Endothelial cell of umbilical vein (primary cell): Measurements from ENCODE around the gene CYP27A1. TPM values are rescaled to one million over a fixed set of nuclear protein-coding genes. Genes with fewer than 3 reads are reported as not detected.

Experiments used
- BruUV-seq: library from RNA; stranded (reverse); fragments of 400-500 nt; replicated peaks from 2 replicates; lab custom pipeline; 2021; lab: Mats Ljungman, UMichigan
- CTCF ChIA-PET: fragments of 300-600, 350-600 bp; sonication (Branson Sonifier 250); formaldehyde crosslinking; loops from one replicate; lab custom pipeline; 2021; ENCODE audit warnings: antibody characterized with exemption, inconsistent platforms; lab: Charles Lee
- POLR2A ChIA-PET: fragments of 300-600, 350-600 bp; sonication (Branson Sonifier 250); formaldehyde crosslinking; loops from one replicate; lab custom pipeline; 2021; ENCODE audit warnings: antibody characterized with exemption, inconsistent platforms; lab: Charles Lee
- DNase-seq: peaks from one replicate; pipeline ENCODE4 v3.0.0-alpha.2; 2011; ENCODE audit warnings: low read depth, low spot score
- FAIRE-seq: peaks from 2 replicates; lab custom pipeline; 2011; peaks lifted over from hg19 to GRCh38; lab: Jason Lieb, UNC
- H2AFZ ChIP-seq: 2 replicates; pipeline ENCODE4 v1.6.0; 2012; ENCODE audit warnings: low read depth, low read length, control low read depth, inconsistent platforms
- H3K27ac ChIP-seq: 2 replicates; pipeline ENCODE4 v1.5.1; 2011; ENCODE audit warnings: low read depth, mild to moderate bottlenecking, control low read depth, low read length, moderate library complexity; ENCODE audit not compliant: insufficient read depth
- H3K27me3 ChIP-seq, 2 experiments: 2 replicates each; pipeline versions ENCODE4 v1.6.0 to v1.6.1; 2011; ENCODE audit warnings: low read length in 2 of 2, mixed read lengths in 1 of 2; ENCODE audit not compliant: control insufficient read depth in 2 of 2, insufficient read depth in 2 of 2
- H3K36me3 ChIP-seq, 2 experiments: 2 replicates in 1 of 2; 3 replicates in 1 of 2; pipeline ENCODE4 v1.5.1; 2011; ENCODE audit warnings: low read length in 2 of 2, mild to moderate bottlenecking in 1 of 2, moderate library complexity in 1 of 2; ENCODE audit not compliant: control insufficient read depth in 2 of 2, insufficient read depth in 2 of 2; ENCODE audit errors: extremely low read depth in 1 of 2
- H3K4me1 ChIP-seq: 3 replicates; pipeline ENCODE4 v1.5.1; 2011; ENCODE audit warnings: mild to moderate bottlenecking, low read length; ENCODE audit not compliant: control insufficient read depth, insufficient read depth; ENCODE audit errors: extremely low read depth
- H3K4me2 ChIP-seq: 2 replicates; pipeline ENCODE4 v1.6.1; 2011; ENCODE audit warnings: low read length, control low read depth, mixed read lengths; ENCODE audit not compliant: insufficient read depth
- H3K4me3 ChIP-seq, 3 experiments: fragments of 200-600 bp in 1 of 3; sonication (generic), shearing (Covaris generic) in 1 of 3; replicated peaks in 1 of 3; 2 replicates each; pipeline ENCODE4 v1.5.1; 2011 to 2016; ENCODE audit warnings: control low read depth in 3 of 3, low read length in 3 of 3, mild to moderate bottlenecking in 2 of 3, inconsistent platforms in 1 of 3, low read depth in 1 of 3, moderate library complexity in 1 of 3; ENCODE audit not compliant: insufficient read depth in 1 of 3
- H3K79me2 ChIP-seq: 2 replicates; pipeline ENCODE4 v1.6.0; 2012; ENCODE audit warnings: low read length, inconsistent platforms; ENCODE audit not compliant: control insufficient read depth, insufficient read depth
- H3K9ac ChIP-seq: replicated peaks from 2 replicates; pipeline ENCODE3; 2011; ENCODE audit warnings: low read length, control low read depth; ENCODE audit not compliant: insufficient read depth; ENCODE audit errors: extremely low read depth
- H3K9me1 ChIP-seq: replicated peaks from 3 replicates; pipeline ENCODE4 v1.6.0; 2011; ENCODE audit warnings: mild to moderate bottlenecking, low read length; ENCODE audit not compliant: control insufficient read depth, insufficient read depth; ENCODE audit errors: extremely low read depth
- H3K9me3 ChIP-seq: replicated peaks from 2 replicates; pipeline ENCODE4 v1.5.1; 2012; ENCODE audit warnings: low read length, inconsistent platforms; ENCODE audit not compliant: control insufficient read depth, insufficient read depth
- H4K20me1 ChIP-seq: replicated peaks from 2 replicates; pipeline ENCODE3; 2011; ENCODE audit warnings: mild to moderate bottlenecking, low read length; ENCODE audit not compliant: control insufficient read depth, insufficient read depth; ENCODE audit errors: extremely low read depth
- CTCF ChIP-seq, 2 donors: IDR thresholded peaks; 1 replicate in 1 of 2; 2 replicates in 1 of 2; pipeline ENCODE4 v1.5.1; 2011; ENCODE audit warnings: low read length in 2 of 2, mild to moderate bottlenecking in 2 of 2, moderate library complexity in 2 of 2, control low read depth in 1 of 2, inconsistent platforms in 1 of 2, low read depth in 1 of 2; ENCODE audit not compliant: insufficient read depth in 1 of 2; ENCODE audit errors: extremely low read depth in 1 of 2
- EZH2 ChIP-seq: IDR thresholded peaks from 2 replicates; pipeline ENCODE4 v1.6.1; 2012; ENCODE audit warnings: borderline replicate concordance, low read depth, mild to moderate bottlenecking, moderate library complexity, low read length, inconsistent platforms; ENCODE audit not compliant: severe bottlenecking
- FOS ChIP-seq: IDR thresholded peaks from 2 replicates; pipeline ENCODE4 v1.6.1; 2011; ENCODE audit warnings: mild to moderate bottlenecking, low read length, moderate library complexity, borderline replicate concordance; ENCODE audit not compliant: insufficient read depth
- GATA2 ChIP-seq: IDR thresholded peaks from 2 replicates; pipeline ENCODE4 v1.7.0; 2011; ENCODE audit warnings: low read depth, mild to moderate bottlenecking, moderate library complexity, mixed read lengths, low read length; ENCODE audit not compliant: insufficient read length, insufficient read depth
- JUN ChIP-seq: IDR thresholded peaks from 2 replicates; pipeline ENCODE4 v1.6.1; 2011; ENCODE audit warnings: borderline replicate concordance, low read depth; ENCODE audit not compliant: insufficient read length, insufficient read depth
- MYC ChIP-seq: IDR thresholded peaks from one replicate; pipeline ENCODE4 v1.6.1; 2011; ENCODE audit warnings: mild to moderate bottlenecking, low read depth, low read length
- POLR2A ChIP-seq: IDR thresholded peaks from 2 replicates; pipeline ENCODE4 v1.6.1; 2012; ENCODE audit warnings: low read depth, mild to moderate bottlenecking, control low read depth, low read length
- POLR2AphosphoS5 ChIP-seq: IDR thresholded peaks from 2 replicates; pipeline ENCODE4 v1.6.1; 2012; ENCODE audit warnings: low read depth, mild to moderate bottlenecking, control low read depth, low read length, moderate library complexity; ENCODE audit not compliant: insufficient read depth
- dilution Hi-C: fragments of 300-500 bp; cut with MboI; formaldehyde crosslinking; loops from one replicate; pipeline ENCODE4 v1.15.0; 2019; ENCODE audit warnings: low sequenced_read_pairs; ENCODE audit not compliant: extremely low pct_ligation_motif_present
- intact Hi-C: fragments of 100-400 bp; cut with micrococcal nuclease; formaldehyde crosslinking; loops from one replicate; pipeline ENCODE4 v1.10.0; 2022
- polyA plus RNA-seq, 4 experiments: library from polyadenylated mRNA; depleted of rRNA in 3 of 4; stranded (reverse) in 3 of 4; unstranded in 1 of 4; fragments of >200 nt; gene quantifications; 2 replicates each; pipeline versions ENCODE4 v1.2.1 to v1.2.3, GENCODE V29; 2011 to 2012; ENCODE audit warnings: missing spikeins in 1 of 4
- total RNA-seq: library from RNA; stranded (reverse); gene quantifications from 2 replicates; pipeline ENCODE4 v1.2.3, GENCODE V29; 2021
- TF ChIP-seq, protein P1 (sequence below): IDR thresholded peaks from 2 replicates; pipeline ENCODE4 v1.6.1; 2011; ENCODE audit not compliant: insufficient read depth, insufficient read length

CYP27A1 gene
- total and polyA plus RNA-seq, 2 donors (not counting 3 experiments of a cell fraction or from before 2014, with no cell fraction given), result 15.1 to 34.9 TPM

DNA sequence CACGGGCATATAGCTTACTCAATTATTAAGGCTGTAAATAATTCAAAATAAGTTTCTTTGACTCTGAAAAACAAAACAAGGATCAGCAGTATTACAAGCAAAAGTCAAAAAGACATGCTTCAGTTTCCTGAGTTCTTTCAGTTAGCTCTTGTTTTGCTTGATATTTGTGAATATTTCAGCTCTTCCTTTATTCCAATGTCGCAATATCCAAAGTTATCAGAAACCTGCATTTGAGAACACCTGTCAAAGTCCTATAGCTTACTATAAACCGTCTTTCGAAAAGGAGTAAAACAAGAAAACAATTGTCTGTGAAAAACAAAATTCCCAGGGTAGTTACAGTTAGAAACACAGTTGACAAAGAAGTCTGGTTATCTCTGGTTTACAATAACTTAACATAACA, 14.7 kb downstream of the CYP27A1 start:
- Histone ChIP-seq H3K4me3 (no peak overlapping the region), H3K27ac (no peak overlapping the region), H3K9ac (no peak overlapping the region), H3K79me2 (no peaks in the 10 kb centered on the region), H3K9me3 (no peaks in the 10 kb centered on the region), H3K4me1 (no peaks in the 10 kb centered on the region), H3K9me1 (no peaks in the 10 kb centered on the region), H4K20me1 (no peaks in the 10 kb centered on the region), H3K36me3 (no peaks in the 10 kb centered on the region), H2AFZ (no peak overlapping the region), H3K27me3 (peaks cover 4% of the 10 kb centered on the region in 2 experiments), H3K4me2 (no peak overlapping the region)
- intact Hi-C loops (no loop called here), dilution Hi-C loops (no loop called here)
- no peak for FAIRE-seq
- TF ChIP-seq JUN (no peak), GATA2 (no peak), EZH2 (no peak), CTCF (IDR thresholded peaks at IDR 0.05; ENCODE audit: extremely low read depth in 1 of 2, insufficient read depth in 1 of 2, low read depth in 1 of 2, low read length in 2 of 2) (no peak), POLR2A (no peak), MYC (no peak), POLR2AphosphoS5 (no peak), FOS (no peak)
- TF ChIP-seq, protein P1, sequence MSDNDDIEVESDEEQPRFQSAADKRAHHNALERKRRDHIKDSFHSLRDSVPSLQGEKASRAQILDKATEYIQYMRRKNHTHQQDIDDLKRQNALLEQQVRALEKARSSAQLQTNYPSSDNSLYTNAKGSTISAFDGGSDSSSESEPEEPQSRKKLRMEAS, result no peak
- no peak for DNase-seq
- POLR2A ChIA-PET, result no interaction called here
- no TSS peak for BruUV-seq
- CTCF ChIA-PET, result interaction anchor here (0.9 to 1.5 kb wide), 3 partner anchors 13 to 51 kb away, joined by 3 read pairs; no protein-coding TSS in a partner anchor
